Suprapubic skin (tissue), 4 donors: ENCODE data around the gene TRIAP1.

Experiments
- CTCF ChIP-seq, 2 donors: fragments of 200-600 bp in 1 of 2; fragments of 450-650 bp in 1 of 2; sonication (generic) in 1 of 2; IDR thresholded peaks; one replicate each; pipeline ENCODE4 v1.5.1; 2016 to 2019; ENCODE audit warnings: antibody characterized with exemption in 2 of 2, mild to moderate bottlenecking in 1 of 2, moderate library complexity in 1 of 2
- POLR2A ChIP-seq, 2 donors: fragments of 450-650 bp; IDR thresholded peaks; one replicate each; pipeline ENCODE4 v1.6.1; 2017; ENCODE audit warnings: antibody characterized with exemption in 2 of 2, mild to moderate bottlenecking in 2 of 2, moderate library complexity in 2 of 2
- POLR2AphosphoS5 ChIP-seq, 3 donors: sonication (generic); formaldehyde crosslinking; IDR thresholded peaks; one replicate each; pipeline ENCODE4 v1.6.1; 2017; ENCODE audit warnings: antibody characterized with exemption in 3 of 3

GRCh38 chr12:120425797-120426196, 20.4 kb downstream of the TRIAP1 start:
- TF ChIP-seq CTCF (IDR thresholded peaks at IDR 0.05) (no peak), POLR2A (IDR thresholded peaks at IDR 0.05) (no peak), POLR2AphosphoS5 (IDR thresholded peaks at IDR 0.05) (no peak)
